WTC11 (cell line): Measurements from ENCODE around the gene PLA2G4A. TPM values are rescaled to one million over a fixed set of nuclear protein-coding genes. Genes with fewer than 3 reads are reported as not detected.

Experiments
- ATAC-seq: fragments of 200-7000 bp; cut with Tn5 transposase; 2 replicates; pipeline ENCODE4 v1.10.0; 2021; ENCODE audit warnings: mild to moderate bottlenecking, moderate library complexity
- CTCF ChIA-PET: fragments of 300-600 bp; sonication (Branson Sonifier 250); formaldehyde crosslinking; loops from one replicate; lab custom pipeline; 2021; ENCODE audit warnings: antibody characterized with exemption; lab: Charles Lee
- POLR2A ChIA-PET: fragments of 350-600 bp; sonication (Branson Sonifier 250); formaldehyde crosslinking; loops from one replicate; lab custom pipeline; 2021; ENCODE audit warnings: antibody characterized with exemption; lab: Charles Lee
- DNase-seq: peaks from one replicate; pipeline ENCODE4 v3.0.0; 2021; ENCODE audit warnings: low spot score
- H3K27ac Mint-ChIP-seq: 2 replicates; pipeline ENCODE4 v1.8.0; 2021; ENCODE audit warnings: mixed read lengths
- H3K27me3 Mint-ChIP-seq: 2 replicates; pipeline ENCODE4 v1.8.0; 2021; ENCODE audit warnings: low read depth, mild to moderate bottlenecking, moderate library complexity, mixed read lengths
- H3K36me3 Mint-ChIP-seq: 2 replicates; pipeline ENCODE4 v1.8.0; 2021; ENCODE audit warnings: mixed read lengths
- H3K4me1 Mint-ChIP-seq: 2 replicates; pipeline ENCODE4 v1.8.0; 2022; ENCODE audit warnings: mixed read lengths
- H3K4me3 Mint-ChIP-seq: 2 replicates; pipeline ENCODE4 v1.8.0; 2021; ENCODE audit warnings: mild to moderate bottlenecking, moderate library complexity, mixed read lengths
- H3K9me3 Mint-ChIP-seq: 2 replicates; pipeline ENCODE4 v1.8.0; 2021; ENCODE audit warnings: mixed read lengths
- CREM ChIP-seq: sonication (generic); formaldehyde crosslinking; IDR thresholded peaks from 2 replicates; pipeline ENCODE4 v1.8.1; 2022; ENCODE audit warnings: mild to moderate bottlenecking, missing genetic modification reagents, moderate library complexity
- E2F5 ChIP-seq: sonication (generic); formaldehyde crosslinking; IDR thresholded peaks from 2 replicates; pipeline ENCODE4 v1.8.1; 2022; ENCODE audit warnings: mild to moderate bottlenecking, moderate library complexity, missing genetic modification reagents
- EMX1 ChIP-seq: fragments of 250-450 bp; sonication (Bioruptor Pico); IDR thresholded peaks from 2 replicates; pipeline ENCODE4 v1.8.0; 2021; ENCODE audit warnings: mild to moderate bottlenecking
- FOXK1 ChIP-seq: sonication (generic); formaldehyde crosslinking; IDR thresholded peaks from 2 replicates; pipeline ENCODE4 v1.8.0; 2022; ENCODE audit warnings: mild to moderate bottlenecking, moderate library complexity, missing genetic modification reagents
- JAZF1 ChIP-seq: fragments of 250-450 bp; sonication (Bioruptor Pico); IDR thresholded peaks from 2 replicates; pipeline ENCODE4 v1.9.0; 2021; ENCODE audit warnings: moderate library complexity, mild to moderate bottlenecking, inconsistent platforms
- JUN ChIP-seq: sonication (generic); formaldehyde crosslinking; IDR thresholded peaks from 2 replicates; pipeline ENCODE4 v1.8.0; 2023; ENCODE audit warnings: mild to moderate bottlenecking, missing genetic modification reagents
- MLX ChIP-seq: sonication (generic); formaldehyde crosslinking; IDR thresholded peaks from 2 replicates; pipeline ENCODE4 v1.8.1; 2023; ENCODE audit warnings: mild to moderate bottlenecking, missing genetic modification reagents, moderate library complexity
- RELA ChIP-seq: sonication (generic); formaldehyde crosslinking; IDR thresholded peaks from 2 replicates; pipeline ENCODE4 v1.8.1; 2022; ENCODE audit warnings: missing genetic modification reagents, mild to moderate bottlenecking, borderline replicate concordance
- ZNF121 ChIP-seq: sonication (generic); formaldehyde crosslinking; IDR thresholded peaks from 2 replicates; pipeline ENCODE4 v1.8.0; 2023; ENCODE audit warnings: missing genetic modification reagents
- ZNF396 ChIP-seq: fragments of 250-450 bp; sonication (Bioruptor Pico); IDR thresholded peaks from 2 replicates; pipeline ENCODE4 v1.8.0; 2021; ENCODE audit warnings: mild to moderate bottlenecking, moderate library complexity, borderline replicate concordance
- total RNA-seq: library from RNA; stranded (reverse); gene quantifications from 3 replicates; pipeline ENCODE4 v1.2.3, GENCODE V29; 2021
- TF ChIP-seq, protein P1 (sequence below): fragments of 250-450 bp; sonication (Bioruptor Pico); IDR thresholded peaks from 2 replicates; pipeline ENCODE4 v1.8.0; 2021; ENCODE audit warnings: mild to moderate bottlenecking
- TF ChIP-seq, protein P2 (sequence below): sonication (generic); formaldehyde crosslinking; IDR thresholded peaks from 2 replicates; pipeline ENCODE4 v1.8.0; 2023; ENCODE audit warnings: missing genetic modification reagents, mild to moderate bottlenecking, borderline replicate concordance
- TF ChIP-seq, protein P3 (sequence below): sonication (generic); formaldehyde crosslinking; IDR thresholded peaks from 2 replicates; pipeline ENCODE4 v1.8.1; 2023; ENCODE audit warnings: mild to moderate bottlenecking, moderate library complexity, missing genetic modification reagents
- TF ChIP-seq, protein P4 (sequence below): fragments of 250-450 bp; sonication (Bioruptor Pico); conservative IDR thresholded peaks from 2 replicates; pipeline ENCODE4 v1.9.0; 2021; ENCODE audit warnings: mild to moderate bottlenecking
- TF ChIP-seq, protein P5 (sequence below): sonication (generic); formaldehyde crosslinking; IDR thresholded peaks from 2 replicates; pipeline ENCODE4 v1.8.0; 2023; ENCODE audit warnings: missing genetic modification reagents
- TF ChIP-seq, protein P6 (sequence below): sonication (generic); formaldehyde crosslinking; IDR thresholded peaks from 2 replicates; pipeline ENCODE4 v1.8.1; 2023; ENCODE audit warnings: mild to moderate bottlenecking, missing genetic modification reagents
- TF ChIP-seq, protein P7 (sequence below): fragments of 250-450 bp; sonication (Bioruptor Pico); IDR thresholded peaks from 2 replicates; pipeline ENCODE4 v2.1.2; 2022; ENCODE audit warnings: mild to moderate bottlenecking, moderate library complexity

The PLA2G4A gene
- total RNA-seq, 1 experiment from 2014 or later, result 1.3 TPM

- TF ChIP-seq MLX (CRISPR knock-in tag) (no peak), FOXK1 (CRISPR knock-in tag) (no peak), CREM (no peak)
- TF ChIP-seq, protein P1, sequence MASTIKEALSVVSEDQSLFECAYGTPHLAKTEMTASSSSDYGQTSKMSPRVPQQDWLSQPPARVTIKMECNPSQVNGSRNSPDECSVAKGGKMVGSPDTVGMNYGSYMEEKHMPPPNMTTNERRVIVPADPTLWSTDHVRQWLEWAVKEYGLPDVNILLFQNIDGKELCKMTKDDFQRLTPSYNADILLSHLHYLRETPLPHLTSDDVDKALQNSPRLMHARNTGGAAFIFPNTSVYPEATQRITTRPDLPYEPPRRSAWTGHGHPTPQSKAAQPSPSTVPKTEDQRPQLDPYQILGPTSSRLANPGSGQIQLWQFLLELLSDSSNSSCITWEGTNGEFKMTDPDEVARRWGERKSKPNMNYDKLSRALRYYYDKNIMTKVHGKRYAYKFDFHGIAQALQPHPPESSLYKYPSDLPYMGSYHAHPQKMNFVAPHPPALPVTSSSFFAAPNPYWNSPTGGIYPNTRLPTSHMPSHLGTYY, result no peak
- TF ChIP-seq, all 79 proteins: peak for 0
These were observed 67.5 kb downstream of the PLA2G4A start (continued) for GRCh38 chr1:186896211-186896610.

DNA sequence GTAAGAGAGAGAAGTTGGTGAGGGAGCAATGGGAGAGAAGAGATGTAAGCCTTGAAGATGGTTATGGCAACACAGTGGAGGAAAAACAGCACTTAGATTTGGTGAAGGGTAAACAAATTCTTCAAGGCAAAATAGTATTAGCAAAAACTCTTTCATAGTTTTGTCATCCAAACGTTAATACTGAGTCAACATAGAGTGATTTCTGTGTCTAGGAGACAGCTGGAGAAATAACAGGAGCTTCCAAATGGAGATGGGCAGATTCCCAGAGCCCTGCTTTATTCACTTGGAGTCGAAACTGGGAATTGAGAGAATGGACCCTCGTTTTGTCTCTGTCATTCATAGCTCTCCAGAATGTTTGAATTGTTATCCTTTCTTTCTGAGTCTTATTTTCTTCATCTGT is 68.3 kb downstream of the PLA2G4A start:
- no peaks in the 10 kb centered on the region for H3K36me3 Mint-ChIP-seq
- no peaks in the 10 kb centered on the region for H3K27me3 Mint-ChIP-seq
- H3K4me1 Mint-ChIP-seq, result peaks cover 3% of the 10 kb centered on the region
- no peak overlapping the region for H3K27ac Mint-ChIP-seq
- ChIA-PET CTCF (no interaction called here), POLR2A (interaction anchor here (0.7 kb wide), 1 partner anchor 61 kb away, joined by 3 read pairs; no protein-coding TSS in a partner anchor)
- no peak for ATAC-seq
- no peak overlapping the region for H3K4me3 Mint-ChIP-seq
- DNase-seq, result no peak
- peaks cover 10% of the 10 kb centered on the region for H3K9me3 Mint-ChIP-seq
- TF ChIP-seq, protein P2, sequence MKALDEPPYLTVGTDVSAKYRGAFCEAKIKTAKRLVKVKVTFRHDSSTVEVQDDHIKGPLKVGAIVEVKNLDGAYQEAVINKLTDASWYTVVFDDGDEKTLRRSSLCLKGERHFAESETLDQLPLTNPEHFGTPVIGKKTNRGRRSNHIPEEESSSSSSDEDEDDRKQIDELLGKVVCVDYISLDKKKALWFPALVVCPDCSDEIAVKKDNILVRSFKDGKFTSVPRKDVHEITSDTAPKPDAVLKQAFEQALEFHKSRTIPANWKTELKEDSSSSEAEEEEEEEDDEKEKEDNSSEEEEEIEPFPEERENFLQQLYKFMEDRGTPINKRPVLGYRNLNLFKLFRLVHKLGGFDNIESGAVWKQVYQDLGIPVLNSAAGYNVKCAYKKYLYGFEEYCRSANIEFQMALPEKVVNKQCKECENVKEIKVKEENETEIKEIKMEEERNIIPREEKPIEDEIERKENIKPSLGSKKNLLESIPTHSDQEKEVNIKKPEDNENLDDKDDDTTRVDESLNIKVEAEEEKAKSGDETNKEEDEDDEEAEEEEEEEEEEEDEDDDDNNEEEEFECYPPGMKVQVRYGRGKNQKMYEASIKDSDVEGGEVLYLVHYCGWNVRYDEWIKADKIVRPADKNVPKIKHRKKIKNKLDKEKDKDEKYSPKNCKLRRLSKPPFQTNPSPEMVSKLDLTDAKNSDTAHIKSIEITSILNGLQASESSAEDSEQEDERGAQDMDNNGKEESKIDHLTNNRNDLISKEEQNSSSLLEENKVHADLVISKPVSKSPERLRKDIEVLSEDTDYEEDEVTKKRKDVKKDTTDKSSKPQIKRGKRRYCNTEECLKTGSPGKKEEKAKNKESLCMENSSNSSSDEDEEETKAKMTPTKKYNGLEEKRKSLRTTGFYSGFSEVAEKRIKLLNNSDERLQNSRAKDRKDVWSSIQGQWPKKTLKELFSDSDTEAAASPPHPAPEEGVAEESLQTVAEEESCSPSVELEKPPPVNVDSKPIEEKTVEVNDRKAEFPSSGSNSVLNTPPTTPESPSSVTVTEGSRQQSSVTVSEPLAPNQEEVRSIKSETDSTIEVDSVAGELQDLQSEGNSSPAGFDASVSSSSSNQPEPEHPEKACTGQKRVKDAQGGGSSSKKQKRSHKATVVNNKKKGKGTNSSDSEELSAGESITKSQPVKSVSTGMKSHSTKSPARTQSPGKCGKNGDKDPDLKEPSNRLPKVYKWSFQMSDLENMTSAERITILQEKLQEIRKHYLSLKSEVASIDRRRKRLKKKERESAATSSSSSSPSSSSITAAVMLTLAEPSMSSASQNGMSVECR (CRISPR knock-in tag), result no peak
- TF ChIP-seq, protein P1, result no peak
- TF ChIP-seq EMX1 (CRISPR knock-in tag) (no peak), CREM (no peak), JAZF1 (no peak), E2F5 (CRISPR knock-in tag) (no peak), ZNF396 (CRISPR knock-in tag) (no peak), ZNF121 (no peak), RELA (no peak), JUN (CRISPR knock-in tag) (no peak)
- TF ChIP-seq, protein P3, sequence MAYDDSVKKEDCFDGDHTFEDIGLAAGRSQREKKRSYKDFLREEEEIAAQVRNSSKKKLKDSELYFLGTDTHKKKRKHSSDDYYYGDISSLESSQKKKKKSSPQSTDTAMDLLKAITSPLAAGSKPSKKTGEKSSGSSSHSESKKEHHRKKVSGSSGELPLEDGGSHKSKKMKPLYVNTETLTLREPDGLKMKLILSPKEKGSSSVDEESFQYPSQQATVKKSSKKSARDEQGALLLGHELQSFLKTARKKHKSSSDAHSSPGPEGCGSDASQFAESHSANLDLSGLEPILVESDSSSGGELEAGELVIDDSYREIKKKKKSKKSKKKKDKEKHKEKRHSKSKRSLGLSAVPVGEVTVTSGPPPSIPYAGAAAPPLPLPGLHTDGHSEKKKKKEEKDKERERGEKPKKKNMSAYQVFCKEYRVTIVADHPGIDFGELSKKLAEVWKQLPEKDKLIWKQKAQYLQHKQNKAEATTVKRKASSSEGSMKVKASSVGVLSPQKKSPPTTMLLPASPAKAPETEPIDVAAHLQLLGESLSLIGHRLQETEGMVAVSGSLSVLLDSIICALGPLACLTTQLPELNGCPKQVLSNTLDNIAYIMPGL, result no peak
- TF ChIP-seq, protein P4, sequence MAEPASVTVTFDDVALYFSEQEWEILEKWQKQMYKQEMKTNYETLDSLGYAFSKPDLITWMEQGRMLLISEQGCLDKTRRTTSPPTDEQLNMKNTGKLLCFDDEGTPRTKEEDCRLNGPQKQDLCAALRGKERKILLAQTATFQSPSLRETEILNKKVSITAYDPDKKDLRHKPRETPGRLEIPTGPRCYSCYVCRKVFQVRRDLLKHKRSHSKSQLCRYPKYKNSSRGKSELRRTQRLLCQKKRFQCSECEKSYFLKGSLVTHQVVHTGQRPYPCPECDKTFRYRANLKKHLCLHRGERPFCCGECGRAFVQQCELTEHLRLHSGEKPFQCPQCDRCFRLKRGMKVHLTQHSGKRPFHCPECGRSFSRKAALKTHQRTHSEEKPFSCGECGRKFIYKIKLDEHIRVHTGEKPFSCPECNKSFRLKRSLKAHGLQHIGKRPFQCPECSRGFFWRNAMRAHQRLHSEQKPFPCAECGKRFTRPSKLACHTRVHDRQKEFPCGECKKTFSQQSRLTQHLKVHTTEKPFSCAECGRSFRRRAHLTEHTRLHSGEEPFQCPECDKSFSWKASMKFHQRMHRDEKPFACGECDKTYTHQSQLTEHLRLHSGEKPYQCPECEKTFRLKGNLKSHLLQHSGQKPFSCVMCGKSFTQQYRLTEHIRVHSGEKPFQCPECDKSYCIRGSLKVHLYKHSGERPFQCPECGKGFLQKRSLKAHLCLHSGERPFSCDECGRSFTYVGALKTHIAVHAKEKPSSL, result no peak
- TF ChIP-seq, protein P5, sequence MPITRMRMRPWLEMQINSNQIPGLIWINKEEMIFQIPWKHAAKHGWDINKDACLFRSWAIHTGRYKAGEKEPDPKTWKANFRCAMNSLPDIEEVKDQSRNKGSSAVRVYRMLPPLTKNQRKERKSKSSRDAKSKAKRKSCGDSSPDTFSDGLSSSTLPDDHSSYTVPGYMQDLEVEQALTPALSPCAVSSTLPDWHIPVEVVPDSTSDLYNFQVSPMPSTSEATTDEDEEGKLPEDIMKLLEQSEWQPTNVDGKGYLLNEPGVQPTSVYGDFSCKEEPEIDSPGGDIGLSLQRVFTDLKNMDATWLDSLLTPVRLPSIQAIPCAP (CRISPR knock-in tag), result no peak
- TF ChIP-seq, protein P6, sequence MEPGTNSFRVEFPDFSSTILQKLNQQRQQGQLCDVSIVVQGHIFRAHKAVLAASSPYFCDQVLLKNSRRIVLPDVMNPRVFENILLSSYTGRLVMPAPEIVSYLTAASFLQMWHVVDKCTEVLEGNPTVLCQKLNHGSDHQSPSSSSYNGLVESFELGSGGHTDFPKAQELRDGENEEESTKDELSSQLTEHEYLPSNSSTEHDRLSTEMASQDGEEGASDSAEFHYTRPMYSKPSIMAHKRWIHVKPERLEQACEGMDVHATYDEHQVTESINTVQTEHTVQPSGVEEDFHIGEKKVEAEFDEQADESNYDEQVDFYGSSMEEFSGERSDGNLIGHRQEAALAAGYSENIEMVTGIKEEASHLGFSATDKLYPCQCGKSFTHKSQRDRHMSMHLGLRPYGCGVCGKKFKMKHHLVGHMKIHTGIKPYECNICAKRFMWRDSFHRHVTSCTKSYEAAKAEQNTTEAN (CRISPR knock-in tag), result no peak
- TF ChIP-seq, protein P7, sequence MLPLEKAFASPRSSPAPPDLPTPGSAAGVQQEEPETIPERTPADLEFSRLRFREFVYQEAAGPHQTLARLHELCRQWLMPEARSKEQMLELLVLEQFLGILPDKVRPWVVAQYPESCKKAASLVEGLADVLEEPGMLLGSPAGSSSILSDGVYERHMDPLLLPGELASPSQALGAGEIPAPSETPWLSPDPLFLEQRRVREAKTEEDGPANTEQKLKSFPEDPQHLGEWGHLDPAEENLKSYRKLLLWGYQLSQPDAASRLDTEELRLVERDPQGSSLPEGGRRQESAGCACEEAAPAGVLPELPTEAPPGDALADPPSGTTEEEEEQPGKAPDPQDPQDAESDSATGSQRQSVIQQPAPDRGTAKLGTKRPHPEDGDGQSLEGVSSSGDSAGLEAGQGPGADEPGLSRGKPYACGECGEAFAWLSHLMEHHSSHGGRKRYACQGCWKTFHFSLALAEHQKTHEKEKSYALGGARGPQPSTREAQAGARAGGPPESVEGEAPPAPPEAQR (CRISPR knock-in tag), result no peak
